Activated CD8-positive, alpha-beta T cell treated with anti-CD3 and anti-CD28 coated beads, Interleukin-2, amount 10 ng/mL, durations not matched to agents 7 days and 5 days (primary cell): ENCODE results near the gene VPS37C. TPM values are rescaled to one million over a fixed set of nuclear protein-coding genes. Genes with fewer than 3 reads are reported as not detected.

Experiments used
- ATAC-seq: fragments of 150-1000 bp; cut with Tn5 transposase; one replicate; pipeline ENCODE4 v1.10.0; 2021; ENCODE audit warnings: moderate library complexity
- CTCF ChIA-PET: fragments of 350-600 bp; sonication (Branson Sonifier 250); formaldehyde crosslinking; loops from one replicate; lab custom pipeline; 2021; ENCODE audit warnings: antibody characterized with exemption; lab: Charles Lee
- POLR2A ChIA-PET: fragments of 350-600 bp; sonication (Branson Sonifier 250); formaldehyde crosslinking; loops from one replicate; lab custom pipeline; 2021; ENCODE audit warnings: antibody characterized with exemption; lab: Charles Lee
- DNase-seq: peaks from one replicate; pipeline ENCODE4 v3.0.0-alpha.2; 2020
- H3K27ac Mint-ChIP-seq: one replicate; pipeline ENCODE4 v1.8.0; 2021; ENCODE audit warnings: mild to moderate bottlenecking, mixed read lengths
- H3K27me3 Mint-ChIP-seq: one replicate; pipeline ENCODE4 v1.8.0; 2021; ENCODE audit warnings: low read depth, mixed read lengths
- H3K36me3 Mint-ChIP-seq: one replicate; pipeline ENCODE4 v1.8.0; 2021; ENCODE audit warnings: low read depth, mixed read lengths
- H3K4me1 Mint-ChIP-seq: one replicate; pipeline ENCODE4 v1.8.0; 2021; ENCODE audit warnings: low read depth, mixed read lengths
- H3K4me3 Mint-ChIP-seq: one replicate; pipeline ENCODE4 v1.8.0; 2021; ENCODE audit warnings: mild to moderate bottlenecking, mixed read lengths
- H3K9me3 Mint-ChIP-seq: one replicate; pipeline ENCODE4 v1.8.0; 2022; ENCODE audit warnings: mixed read lengths; ENCODE audit not compliant: insufficient read depth
- total RNA-seq, 2 experiments: library from RNA; stranded (reverse); gene quantifications; one replicate each; pipeline ENCODE4 v1.2.3, GENCODE V29; 2021

The VPS37C gene
- total RNA-seq, 2 experiments from 2014 or later = 3.4 to 3.8 TPM

DNA sequence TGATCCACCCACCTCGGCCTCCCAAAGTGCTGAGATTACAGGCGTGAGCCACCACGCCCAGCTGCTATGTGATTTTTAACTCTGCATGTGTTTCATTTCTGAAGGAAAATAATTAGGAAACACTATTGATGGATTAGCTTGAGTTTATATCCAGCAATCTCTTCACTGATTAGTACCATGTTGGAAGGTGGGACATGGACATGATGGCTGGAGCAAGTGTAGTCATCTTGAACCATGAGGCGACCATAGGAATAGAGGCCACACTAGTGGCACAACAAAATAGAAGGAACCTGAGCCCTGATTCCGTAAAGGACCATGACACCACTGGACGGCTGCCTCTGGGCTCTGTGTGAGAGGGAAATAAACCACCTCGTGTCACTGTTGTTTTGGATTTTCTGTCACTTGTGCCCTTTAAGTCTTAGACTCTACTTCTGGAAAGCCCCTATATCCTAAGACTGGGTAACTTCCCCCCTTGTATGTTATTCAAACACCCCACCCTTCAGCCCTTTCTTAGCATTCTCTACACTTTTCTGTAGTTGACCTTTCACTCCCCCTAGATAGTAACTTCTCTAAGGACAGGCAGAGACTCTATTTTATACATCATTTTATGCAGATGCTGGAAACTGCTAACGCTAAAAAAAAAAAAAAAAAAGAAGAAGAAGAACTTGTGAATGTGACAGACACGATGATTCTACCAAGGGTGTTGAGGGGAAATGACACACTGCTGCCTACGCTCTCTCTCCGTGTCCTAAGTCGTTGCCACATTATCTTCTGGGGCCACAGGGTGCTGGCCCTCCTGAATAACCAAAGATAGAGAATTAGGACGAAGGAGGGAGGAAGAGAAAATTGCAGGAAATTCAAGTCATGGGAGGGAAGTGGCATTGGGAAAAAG, 2.7 kb upstream of the VPS37C start:
- ATAC-seq (no peak), DNase-seq (no peak)
- Mint-ChIP-seq H3K9me3 (no peaks in the 10 kb centered on the region), H3K4me3 (no peak overlapping the region), H3K4me1 (peaks cover 46% of the 10 kb centered on the region), H3K27me3 (no peaks in the 10 kb centered on the region), H3K27ac (no peak overlapping the region), H3K36me3 (peaks cover 1% of the 10 kb centered on the region)
- ChIA-PET CTCF (no interaction called here), POLR2A (no interaction called here)

- CTCF ChIA-PET = no interaction called here
- no peak overlapping the region for H3K27ac Mint-ChIP-seq
Measured at GRCh38 chr11:61163021-61163420, 1.8 kb upstream of the VPS37C start.

GRCh38 chr11:61162092-61162941, 1.1 kb upstream of the VPS37C start:
- no peak for DNase-seq

More at GRCh38 chr11:61163021-61163420, 1.8 kb upstream of the VPS37C start:
- no peaks in the 10 kb centered on the region for H3K36me3 Mint-ChIP-seq
- POLR2A ChIA-PET = no interaction called here
- peaks cover 40% of the 10 kb centered on the region for H3K4me1 Mint-ChIP-seq
- no peaks in the 10 kb centered on the region for H3K27me3 Mint-ChIP-seq
- no peak for ATAC-seq
- no peaks in the 10 kb centered on the region for H3K9me3 Mint-ChIP-seq
- no peak for DNase-seq
- H3K4me3 Mint-ChIP-seq = no peak overlapping the region

GRCh38 chr11:61160487-61161189, 588 bp downstream of the VPS37C start:
- POLR2A ChIA-PET = interaction anchor here (1.3 to 1.9 kb wide), 2 partner anchors 32 to 79 kb away, joined by 4 to 9 read pairs; no protein-coding TSS in a partner anchor
- Mint-ChIP-seq H3K36me3 (peaks cover 4% of the 10 kb centered on the region), H3K9me3 (peaks cover 4% of the 10 kb centered on the region), H3K4me1 (peaks cover 36% of the 10 kb centered on the region), H3K27me3 (no peaks in the 10 kb centered on the region), H3K4me3 (peak overlapping the region; percentile 71), H3K27ac (peak overlapping the region; percentile 84)
- DNase-seq (no peak), ATAC-seq (no peak)
- CTCF ChIA-PET = interaction anchor here (1.0 to 2.2 kb wide), 5 partner anchors 10 to 190 kb away, joined by 3 to 6 read pairs (median 4); no protein-coding TSS in a partner anchor

More at GRCh38 chr11:61162092-61162941, 1.1 kb upstream of the VPS37C start:
- H3K4me3 Mint-ChIP-seq = peak overlapping the region; percentile 83
- ChIA-PET POLR2A (interaction anchor here (1.0 to 1.9 kb wide), 2 partner anchors 80 to 268 kb away, joined by 3 to 9 read pairs; partner anchors contain the start of genes CPSF7 and SDHAF2), CTCF (no interaction called here)
- no peaks in the 10 kb centered on the region for H3K36me3 Mint-ChIP-seq
- ATAC-seq = no peak
- no peaks in the 10 kb centered on the region for H3K9me3 Mint-ChIP-seq
- H3K27me3 Mint-ChIP-seq = no peaks in the 10 kb centered on the region
- H3K27ac Mint-ChIP-seq = peak overlapping the region; percentile 93
- H3K4me1 Mint-ChIP-seq = peaks cover 35% of the 10 kb centered on the region

- Mint-ChIP-seq H3K36me3 (peaks cover 18% of the 10 kb centered on the region), H3K27me3 (no peaks in the 10 kb centered on the region), H3K27ac (no peak overlapping the region), H3K9me3 (peaks cover 13% of the 10 kb centered on the region), H3K4me3 (no peak overlapping the region), H3K4me1 (peaks cover 26% of the 10 kb centered on the region)
- ChIA-PET POLR2A (interaction anchor here (1.0 kb wide), 1 partner anchor 29 kb away, joined by 3 read pairs; no protein-coding TSS in a partner anchor), CTCF (interaction anchor here (0.6 to 2.9 kb wide), 7 partner anchors 9 to 923 kb away, joined by 3 to 9 read pairs (median 3); no protein-coding TSS in a partner anchor)
- DNase-seq = no peak
- ATAC-seq = no peak
Measured at GRCh38 chr11:61158691-61159381, 2.4 kb downstream of the VPS37C start.

- DNase-seq (no peak), ATAC-seq (no peak)
- H3K9me3 Mint-ChIP-seq = peaks cover 13% of the 10 kb centered on the region
- H3K27ac Mint-ChIP-seq = no peak overlapping the region
- ChIA-PET CTCF (interaction anchor here (0.6 to 2.9 kb wide), 6 partner anchors 10 to 924 kb away, joined by 3 to 9 read pairs (median 3); no protein-coding TSS in a partner anchor), POLR2A (no interaction called here)
- H3K4me3 Mint-ChIP-seq = no peak overlapping the region
- peaks cover 18% of the 10 kb centered on the region for H3K36me3 Mint-ChIP-seq
- peaks cover 25% of the 10 kb centered on the region for H3K4me1 Mint-ChIP-seq
- H3K27me3 Mint-ChIP-seq = no peaks in the 10 kb centered on the region
Measured at GRCh38 chr11:61157743-61158142, 3.5 kb downstream of the VPS37C start.

- H3K4me3 Mint-ChIP-seq = no peak overlapping the region
- CTCF ChIA-PET = interaction anchor here (1.2 kb wide), 1 partner anchor 186 kb away, joined by 3 read pairs; no protein-coding TSS in a partner anchor
Measured at GRCh38 chr11:61155741-61156140, 5.5 kb downstream of the VPS37C start.

GRCh38 chr11:61155312-61155711, 5.9 kb downstream of the VPS37C start:
- ATAC-seq (no peak), DNase-seq (no peak)
- H3K36me3 Mint-ChIP-seq = peaks cover 18% of the 10 kb centered on the region
- H3K4me3 Mint-ChIP-seq = no peak overlapping the region
- peaks cover 13% of the 10 kb centered on the region for H3K9me3 Mint-ChIP-seq
- no peaks in the 10 kb centered on the region for H3K27me3 Mint-ChIP-seq
- CTCF ChIA-PET = interaction anchor here (0.9 to 1.2 kb wide), 2 partner anchors 32 to 186 kb away, joined by 3 read pairs; no protein-coding TSS in a partner anchor
- H3K4me1 Mint-ChIP-seq = peaks cover 8% of the 10 kb centered on the region
- POLR2A ChIA-PET = interaction anchor here (0.6 kb wide), 1 partner anchor 27 kb away, joined by 5 read pairs; no protein-coding TSS in a partner anchor
- no peak overlapping the region for H3K27ac Mint-ChIP-seq

More at GRCh38 chr11:61155741-61156140, 5.5 kb downstream of the VPS37C start:
- peaks cover 12% of the 10 kb centered on the region for H3K4me1 Mint-ChIP-seq
- peaks cover 13% of the 10 kb centered on the region for H3K9me3 Mint-ChIP-seq
- DNase-seq (no peak), ATAC-seq (no peak)
- no peaks in the 10 kb centered on the region for H3K27me3 Mint-ChIP-seq
- H3K27ac Mint-ChIP-seq = no peak overlapping the region
- POLR2A ChIA-PET = interaction anchor here (0.6 kb wide), 1 partner anchor 27 kb away, joined by 5 read pairs; no protein-coding TSS in a partner anchor
- H3K36me3 Mint-ChIP-seq = peaks cover 18% of the 10 kb centered on the region

DNA sequence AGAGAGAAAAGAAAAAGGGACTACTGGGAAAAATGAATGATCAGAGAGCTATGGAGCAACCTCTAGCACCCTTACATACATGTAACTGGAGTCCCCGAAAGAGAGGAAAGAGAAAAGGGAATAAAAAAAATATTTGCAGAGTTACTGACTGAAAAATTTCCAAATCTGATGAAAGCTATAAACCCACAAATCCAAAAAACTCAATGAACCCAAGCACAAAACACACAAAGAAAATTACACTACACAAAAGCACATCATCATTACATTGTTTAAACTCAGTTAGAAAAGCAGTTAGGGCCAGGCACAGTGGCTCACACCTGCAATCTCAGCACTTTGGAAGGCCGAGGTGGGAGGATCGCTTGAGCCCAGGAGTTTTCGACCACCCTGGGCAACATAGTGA, 6.7 kb downstream of the VPS37C start:
- H3K9me3 Mint-ChIP-seq = peaks cover 13% of the 10 kb centered on the region
- H3K27ac Mint-ChIP-seq = no peak overlapping the region
- DNase-seq (no peak), ATAC-seq (no peak)
- peaks cover 18% of the 10 kb centered on the region for H3K36me3 Mint-ChIP-seq
- CTCF ChIA-PET = interaction anchor here (0.9 to 1.5 kb wide), 2 partner anchors 29 to 33 kb away, joined by 3 to 4 read pairs; no protein-coding TSS in a partner anchor
- no peak overlapping the region for H3K4me3 Mint-ChIP-seq
- POLR2A ChIA-PET = interaction anchor here (0.6 kb wide), 1 partner anchor 33 kb away, joined by 3 read pairs; no protein-coding TSS in a partner anchor
- no peaks in the 10 kb centered on the region for H3K27me3 Mint-ChIP-seq
- H3K4me1 Mint-ChIP-seq = peaks cover 5% of the 10 kb centered on the region

- H3K9me3 Mint-ChIP-seq = peaks cover 13% of the 10 kb centered on the region
- ATAC-seq (no peak), DNase-seq (no peak)
- no peak overlapping the region for H3K4me3 Mint-ChIP-seq
- peaks cover 5% of the 10 kb centered on the region for H3K4me1 Mint-ChIP-seq
- peaks cover 18% of the 10 kb centered on the region for H3K36me3 Mint-ChIP-seq
- H3K27ac Mint-ChIP-seq = no peak overlapping the region
- POLR2A ChIA-PET = no interaction called here
- CTCF ChIA-PET = interaction anchor here (1.5 kb wide), 1 partner anchor 30 kb away, joined by 4 read pairs; no protein-coding TSS in a partner anchor
- H3K27me3 Mint-ChIP-seq = no peaks in the 10 kb centered on the region
Measured at GRCh38 chr11:61153593-61154095, 7.6 kb downstream of the VPS37C start.
